Activated naive CD4-positive, alpha-beta T cell treated with anti-CD3 and anti-CD28 coated beads, Interleukin-2, amount 10 ng/mL, durations not matched to agents 7 days and 5 days (primary cell): ENCODE measurements around the gene CDH8.

Source experiments
- CTCF ChIA-PET: fragments of 350-600 bp; sonication (Branson Sonifier 250); formaldehyde crosslinking; loops from one replicate; lab custom pipeline; 2021; ENCODE audit warnings: antibody characterized with exemption; lab: Charles Lee
- DNase-seq: peaks from one replicate; pipeline ENCODE4 v3.0.0-alpha.2; 2020
- H3K27ac Mint-ChIP-seq: one replicate; pipeline ENCODE4 v1.8.0; 2021; ENCODE audit warnings: mild to moderate bottlenecking, moderate library complexity, mixed read lengths
- H3K27me3 Mint-ChIP-seq: one replicate; pipeline ENCODE4 v1.8.0; 2021; ENCODE audit warnings: mild to moderate bottlenecking, mixed read lengths
- H3K36me3 Mint-ChIP-seq: one replicate; pipeline ENCODE4 v1.8.0; 2021; ENCODE audit warnings: mixed read lengths
- H3K4me1 Mint-ChIP-seq: one replicate; pipeline ENCODE4 v1.8.0; 2021; ENCODE audit warnings: mixed read lengths
- H3K4me3 Mint-ChIP-seq: one replicate; pipeline ENCODE4 v1.8.0; 2021; ENCODE audit warnings: mild to moderate bottlenecking, moderate library complexity, mixed read lengths
- H3K9me3 Mint-ChIP-seq: one replicate; pipeline ENCODE4 v1.8.0; 2021; ENCODE audit warnings: mixed read lengths

The CDH8 gene

DNA sequence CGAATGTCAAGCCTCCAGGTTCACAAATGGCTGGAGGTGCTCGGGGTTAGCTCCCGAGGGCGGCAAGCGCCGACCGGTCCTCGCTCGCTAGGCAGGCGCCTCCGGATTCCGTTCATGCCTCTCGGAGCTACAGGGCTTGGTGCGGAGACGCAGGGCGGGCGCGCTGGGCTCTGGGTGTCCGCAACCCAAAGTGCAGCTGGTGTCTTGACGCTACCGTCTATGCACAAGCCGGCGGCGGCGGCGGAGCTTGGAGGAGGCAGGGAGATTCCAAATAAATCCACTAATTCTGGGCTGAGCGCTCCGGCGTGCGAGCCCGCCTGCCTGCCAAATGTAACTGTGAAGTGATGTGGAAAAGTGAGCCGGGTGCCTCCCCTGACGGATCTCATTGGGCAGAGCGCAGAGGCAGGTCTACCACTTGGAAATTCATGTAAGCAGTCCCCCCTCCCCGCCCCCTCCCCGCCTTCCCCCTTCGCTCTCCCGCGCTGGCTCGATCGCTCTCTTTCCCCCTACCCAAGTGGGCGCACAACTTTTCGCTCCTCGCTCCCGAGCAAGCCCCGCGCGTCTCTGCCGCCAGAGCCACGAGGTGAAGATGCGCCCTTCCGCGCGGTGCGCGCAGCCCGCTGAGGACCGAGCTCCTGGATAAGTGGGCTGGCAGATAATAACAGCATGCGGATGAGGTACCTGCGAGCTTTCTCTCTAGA, at the start of gene CDH8:
Gene CDH8, minus strand, starts transcription at position 338 of the 701 bp plus-strand sequence. CDS start 15,035 bp downstream, outside the sequence.
- H3K27me3 Mint-ChIP-seq = peaks cover 31% of the 10 kb centered on the region
- DNase-seq = no peak
- CTCF ChIA-PET = no interaction called here
- no peak within 1 kb of the TSS for H3K4me3 Mint-ChIP-seq
- H3K9me3 Mint-ChIP-seq = no peaks in the 10 kb centered on the region
- H3K36me3 Mint-ChIP-seq = no peaks in the 10 kb centered on the region
- no peaks in the 10 kb centered on the region for H3K4me1 Mint-ChIP-seq
- no peak within 1 kb of the TSS for H3K27ac Mint-ChIP-seq

DNA sequence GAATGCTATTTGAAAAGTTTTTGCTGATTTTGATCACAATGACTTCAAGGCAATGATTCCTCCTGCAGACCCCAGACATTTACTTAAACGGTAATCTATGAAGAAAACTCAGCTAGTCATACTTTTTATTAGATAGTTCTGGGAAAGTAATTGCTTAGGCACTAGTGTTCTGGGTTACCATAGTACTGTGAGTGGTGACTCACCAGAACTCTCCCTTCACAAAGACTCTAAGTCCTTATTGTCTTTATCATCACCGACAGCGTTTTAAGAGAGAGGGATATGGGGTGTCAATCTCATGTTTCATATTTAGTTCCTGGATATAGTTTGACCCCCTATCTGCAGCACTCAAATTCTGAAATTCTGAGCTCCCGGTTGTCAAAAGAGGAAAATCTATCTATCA, 43.0 kb upstream of the CDH8 start:
- H3K4me1 Mint-ChIP-seq = no peaks in the 10 kb centered on the region
- no peak for DNase-seq
- CTCF ChIA-PET = interaction anchor here (0.6 kb wide), 1 partner anchor 1324 kb away, joined by 3 read pairs; no protein-coding TSS in a partner anchor
- H3K4me3 Mint-ChIP-seq = no peak overlapping the region
- H3K27ac Mint-ChIP-seq = no peak overlapping the region
- H3K9me3 Mint-ChIP-seq = peaks cover 8% of the 10 kb centered on the region
- H3K36me3 Mint-ChIP-seq = no peaks in the 10 kb centered on the region
- H3K27me3 Mint-ChIP-seq = no peaks in the 10 kb centered on the region

- Mint-ChIP-seq H3K27me3 (no peaks in the 10 kb centered on the region), H3K27ac (no peak overlapping the region), H3K4me1 (no peaks in the 10 kb centered on the region), H3K4me3 (no peak overlapping the region), H3K9me3 (peaks cover 8% of the 10 kb centered on the region), H3K36me3 (no peaks in the 10 kb centered on the region)
- CTCF ChIA-PET = no interaction called here
- no peak for DNase-seq
Observed at GRCh38 chr16:62077998-62078397, 41.8 kb upstream of the CDH8 start.

GRCh38 chr16:62076886-62077285, 40.6 kb upstream of the CDH8 start:
- no peaks in the 10 kb centered on the region for H3K27me3 Mint-ChIP-seq
- no peak overlapping the region for H3K27ac Mint-ChIP-seq
- no peak for DNase-seq
- peaks cover 8% of the 10 kb centered on the region for H3K9me3 Mint-ChIP-seq
- H3K4me3 Mint-ChIP-seq = no peak overlapping the region
- H3K4me1 Mint-ChIP-seq = no peaks in the 10 kb centered on the region
- H3K36me3 Mint-ChIP-seq = no peaks in the 10 kb centered on the region
- CTCF ChIA-PET = no interaction called here

DNA sequence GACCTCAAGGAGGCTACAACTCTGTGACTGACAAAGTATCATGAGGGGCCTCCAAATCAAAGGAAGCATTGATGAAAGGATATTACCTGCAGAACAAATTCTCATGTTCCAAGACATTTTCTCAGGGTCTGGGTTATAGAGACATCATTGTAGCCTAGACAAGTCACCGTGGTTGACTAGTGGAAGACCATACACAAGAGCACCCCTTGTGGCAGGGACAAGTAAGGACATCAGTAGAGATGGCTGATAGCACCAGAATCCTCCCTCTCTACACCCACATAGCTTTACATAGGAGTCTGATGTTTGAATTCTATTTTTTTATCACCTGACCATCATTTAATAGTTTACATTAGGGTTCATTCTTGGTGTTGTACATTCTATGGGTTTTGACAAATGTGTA, 32.5 kb upstream of the CDH8 start:
- CTCF ChIA-PET = interaction anchor here (0.9 to 1.1 kb wide), 2 partner anchors 9 to 31 kb away, joined by 3 read pairs; no protein-coding TSS in a partner anchor
- H3K4me1 Mint-ChIP-seq = no peaks in the 10 kb centered on the region
- no peak overlapping the region for H3K4me3 Mint-ChIP-seq
- H3K36me3 Mint-ChIP-seq = no peaks in the 10 kb centered on the region
- no peak for DNase-seq
- peaks cover 6% of the 10 kb centered on the region for H3K9me3 Mint-ChIP-seq
- no peaks in the 10 kb centered on the region for H3K27me3 Mint-ChIP-seq
- no peak overlapping the region for H3K27ac Mint-ChIP-seq

GRCh38 chr16:62067981-62068380, 31.7 kb upstream of the CDH8 start:
- Mint-ChIP-seq H3K4me3 (no peak overlapping the region), H3K9me3 (peaks cover 6% of the 10 kb centered on the region), H3K36me3 (no peaks in the 10 kb centered on the region), H3K27me3 (no peaks in the 10 kb centered on the region), H3K27ac (no peak overlapping the region), H3K4me1 (no peaks in the 10 kb centered on the region)
- DNase-seq = no peak
- CTCF ChIA-PET = no interaction called here

GRCh38 chr16:62067182-62067581, 30.9 kb upstream of the CDH8 start:
- Mint-ChIP-seq H3K4me1 (no peaks in the 10 kb centered on the region), H3K27me3 (no peaks in the 10 kb centered on the region), H3K4me3 (no peak overlapping the region), H3K36me3 (no peaks in the 10 kb centered on the region), H3K9me3 (peaks cover 6% of the 10 kb centered on the region), H3K27ac (no peak overlapping the region)
- CTCF ChIA-PET = no interaction called here
- DNase-seq = no peak

DNA sequence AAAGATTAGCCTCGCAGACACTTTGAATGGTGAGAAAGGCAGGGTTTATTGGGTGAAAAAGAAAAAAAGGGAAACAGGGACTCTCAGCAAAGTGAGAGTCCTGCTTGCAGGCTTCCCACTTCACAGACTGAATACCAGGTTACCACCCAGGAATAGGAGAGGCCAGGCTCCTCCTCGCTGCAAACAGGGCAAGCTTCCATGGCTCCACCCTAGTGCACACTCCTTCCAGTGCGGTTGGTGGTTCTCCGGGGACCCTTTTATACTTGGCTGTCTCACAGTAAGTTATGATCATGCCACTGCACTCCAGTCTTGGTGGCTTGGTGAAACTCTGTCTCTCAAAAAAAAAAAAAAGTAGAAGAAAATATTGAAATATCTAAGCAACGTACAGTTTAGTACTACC, 30.5 kb upstream of the CDH8 start:
- Mint-ChIP-seq H3K27ac (no peak overlapping the region), H3K9me3 (peaks cover 6% of the 10 kb centered on the region), H3K27me3 (no peaks in the 10 kb centered on the region), H3K4me3 (no peak overlapping the region), H3K4me1 (no peaks in the 10 kb centered on the region), H3K36me3 (no peaks in the 10 kb centered on the region)
- CTCF ChIA-PET = no interaction called here
- DNase-seq = no peak

GRCh38 chr16:62064173-62064572, 27.9 kb upstream of the CDH8 start:
- Mint-ChIP-seq H3K9me3 (peaks cover 3% of the 10 kb centered on the region), H3K4me3 (no peak overlapping the region), H3K4me1 (no peaks in the 10 kb centered on the region), H3K36me3 (no peaks in the 10 kb centered on the region), H3K27me3 (no peaks in the 10 kb centered on the region), H3K27ac (no peak overlapping the region)
- DNase-seq = no peak
- CTCF ChIA-PET = no interaction called here

DNA sequence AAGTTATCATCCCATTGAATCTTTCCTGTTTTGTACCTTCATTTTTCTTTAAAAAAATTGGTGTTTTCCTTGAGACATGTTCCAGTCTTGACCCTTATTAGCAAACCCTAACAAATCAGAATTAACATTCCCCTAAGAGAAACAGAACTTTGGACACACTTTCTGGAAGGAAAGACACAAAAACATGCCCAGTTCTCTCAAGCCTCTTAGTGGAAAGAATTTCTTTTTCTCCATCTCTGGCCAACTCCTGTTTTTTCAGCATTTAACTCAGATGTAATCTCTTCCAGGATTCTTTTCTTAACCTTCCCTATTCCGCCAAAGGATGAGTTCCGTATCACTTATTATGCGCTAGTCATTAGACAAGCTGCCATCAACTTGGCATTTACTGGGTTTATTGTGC, 23.9 kb upstream of the CDH8 start:
- Mint-ChIP-seq H3K4me1 (no peaks in the 10 kb centered on the region), H3K9me3 (peaks cover 3% of the 10 kb centered on the region), H3K27me3 (no peaks in the 10 kb centered on the region), H3K27ac (no peak overlapping the region), H3K36me3 (no peaks in the 10 kb centered on the region), H3K4me3 (no peak overlapping the region)
- DNase-seq = no peak
- CTCF ChIA-PET = interaction anchor here (1.1 kb wide), 1 partner anchor 9 kb away, joined by 3 read pairs; no protein-coding TSS in a partner anchor

GRCh38 chr16:62059527-62059926, 23.3 kb upstream of the CDH8 start:
- CTCF ChIA-PET = interaction anchor here (1.1 kb wide), 1 partner anchor 9 kb away, joined by 3 read pairs; no protein-coding TSS in a partner anchor
- H3K4me3 Mint-ChIP-seq = no peak overlapping the region

DNA sequence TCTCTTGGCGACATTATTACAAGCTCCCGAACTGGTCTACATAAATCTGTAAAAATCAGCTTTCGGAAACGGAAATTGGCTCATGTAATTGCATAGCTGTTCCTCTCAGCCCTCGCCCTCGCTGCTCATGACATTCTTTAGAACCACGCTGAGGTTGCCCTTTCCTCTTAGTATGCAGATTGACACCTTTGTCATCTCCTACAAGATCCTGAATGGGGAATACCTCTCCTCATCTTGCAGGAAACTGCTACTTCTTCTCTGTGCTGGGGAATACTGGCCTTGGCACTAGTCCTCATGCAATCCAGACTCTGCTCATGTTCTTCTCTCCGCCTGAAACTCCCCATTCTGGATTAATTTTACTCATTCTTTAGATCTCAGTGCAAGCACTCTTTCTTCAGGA, 22.2 kb upstream of the CDH8 start:
- no peaks in the 10 kb centered on the region for H3K4me1 Mint-ChIP-seq
- no peak for DNase-seq
- CTCF ChIA-PET = no interaction called here
- no peaks in the 10 kb centered on the region for H3K27me3 Mint-ChIP-seq
- no peaks in the 10 kb centered on the region for H3K36me3 Mint-ChIP-seq
- H3K9me3 Mint-ChIP-seq = peaks cover 3% of the 10 kb centered on the region
- no peak overlapping the region for H3K4me3 Mint-ChIP-seq
- H3K27ac Mint-ChIP-seq = no peak overlapping the region

More at GRCh38 chr16:62059527-62059926, 23.3 kb upstream of the CDH8 start:
- no peak overlapping the region for H3K27ac Mint-ChIP-seq
- DNase-seq = no peak
- no peaks in the 10 kb centered on the region for H3K4me1 Mint-ChIP-seq
- H3K27me3 Mint-ChIP-seq = no peaks in the 10 kb centered on the region
- peaks cover 3% of the 10 kb centered on the region for H3K9me3 Mint-ChIP-seq
- H3K36me3 Mint-ChIP-seq = no peaks in the 10 kb centered on the region

DNA sequence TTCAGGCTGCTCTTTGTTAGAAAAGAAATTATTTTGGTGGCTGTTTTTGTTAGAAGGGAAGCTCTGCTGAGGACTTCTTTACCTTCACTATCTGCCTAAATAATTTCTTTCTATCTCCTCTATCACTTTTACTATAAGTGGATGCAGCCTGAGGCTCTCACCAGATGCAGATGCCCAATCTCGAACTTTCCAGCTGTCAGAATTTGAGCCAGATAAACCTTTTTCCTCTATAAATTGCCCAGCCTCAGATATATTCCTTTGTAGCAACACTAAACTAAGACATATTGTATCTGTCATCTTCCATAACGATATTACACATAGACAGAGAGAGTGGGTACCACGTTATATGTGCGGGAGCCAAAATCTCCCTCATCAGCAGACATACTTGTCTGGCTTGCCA, 15.7 kb upstream of the CDH8 start:
- Mint-ChIP-seq H3K4me3 (no peak overlapping the region), H3K4me1 (no peaks in the 10 kb centered on the region), H3K27me3 (no peaks in the 10 kb centered on the region), H3K27ac (no peak overlapping the region), H3K9me3 (peaks cover 2% of the 10 kb centered on the region), H3K36me3 (no peaks in the 10 kb centered on the region)
- no peak for DNase-seq
- CTCF ChIA-PET = interaction anchor here (0.6 kb wide), 1 partner anchor 107 kb away, joined by 3 read pairs; no protein-coding TSS in a partner anchor

- Mint-ChIP-seq H3K4me1 (no peaks in the 10 kb centered on the region), H3K4me3 (no peak overlapping the region), H3K27ac (no peak overlapping the region), H3K36me3 (no peaks in the 10 kb centered on the region), H3K9me3 (peaks cover 7% of the 10 kb centered on the region), H3K27me3 (no peaks in the 10 kb centered on the region)
- CTCF ChIA-PET = no interaction called here
- no peak for DNase-seq
Observed at GRCh38 chr16:62050793-62051192, 14.6 kb upstream of the CDH8 start.

DNA sequence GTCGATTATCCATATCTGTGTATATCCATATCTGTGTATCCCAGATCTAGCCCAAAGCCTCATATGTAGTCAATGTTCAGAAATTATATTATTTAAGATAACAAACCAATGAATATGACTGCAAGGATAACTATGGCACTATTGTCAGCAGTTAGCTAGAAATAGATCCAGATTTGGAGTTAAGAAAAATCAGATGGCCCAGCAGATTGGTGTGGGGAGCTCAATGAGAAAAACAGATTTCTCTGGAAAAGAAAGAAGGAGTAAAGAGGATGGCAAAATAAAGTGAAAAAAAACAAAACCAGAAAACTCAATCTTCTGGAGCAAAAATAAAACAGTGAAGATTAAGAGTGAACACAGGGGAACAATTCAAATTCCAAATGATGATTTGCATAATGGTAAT, 10.6 kb upstream of the CDH8 start:
- Mint-ChIP-seq H3K4me1 (no peaks in the 10 kb centered on the region), H3K4me3 (no peak overlapping the region), H3K27ac (no peak overlapping the region), H3K27me3 (no peaks in the 10 kb centered on the region), H3K9me3 (peaks cover 8% of the 10 kb centered on the region), H3K36me3 (no peaks in the 10 kb centered on the region)
- CTCF ChIA-PET = no interaction called here
- no peak for DNase-seq
